ENCODE data around the gene WRAP73. TPM values are rescaled to one million over a fixed set of nuclear protein-coding genes. Genes with fewer than 3 reads are reported as not detected.

Gene WRAP73
- total RNA-seq, 6 experiments from 2014 or later = 5.6 to 9.1 (median 7.1) TPM

DNA sequence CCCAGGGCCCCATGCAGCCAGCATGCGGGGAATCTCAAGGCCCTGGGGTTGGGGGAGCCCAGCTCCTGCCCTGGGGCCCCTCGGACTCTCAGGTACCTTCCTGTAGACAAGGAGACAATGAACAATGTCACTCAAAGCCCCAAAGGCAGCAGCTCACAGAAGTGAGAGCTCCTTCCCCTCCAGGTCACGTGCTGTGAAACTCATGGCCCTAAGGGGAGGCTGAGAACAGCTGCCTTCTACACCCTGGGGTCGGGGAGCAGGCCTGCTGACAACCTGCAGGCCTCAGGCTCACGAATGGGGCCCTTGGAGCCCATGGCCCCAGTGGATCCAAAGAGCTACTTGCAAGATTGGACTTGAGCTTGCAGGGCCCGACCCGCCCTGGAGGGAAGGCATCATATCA is 41.7 kb downstream of the WRAP73 start:
- H3K27me3 ChIP-seq = peaks cover 0 to 12% of the 10 kb centered on the region in 2 donors
- WGBS (ENCODE audit: insufficient coverage, low coverage, low lambda C conversion rate, missing lambda C conversion rate) = no CpG with 5 or more reads among the region's 7 CpGs

DNA sequence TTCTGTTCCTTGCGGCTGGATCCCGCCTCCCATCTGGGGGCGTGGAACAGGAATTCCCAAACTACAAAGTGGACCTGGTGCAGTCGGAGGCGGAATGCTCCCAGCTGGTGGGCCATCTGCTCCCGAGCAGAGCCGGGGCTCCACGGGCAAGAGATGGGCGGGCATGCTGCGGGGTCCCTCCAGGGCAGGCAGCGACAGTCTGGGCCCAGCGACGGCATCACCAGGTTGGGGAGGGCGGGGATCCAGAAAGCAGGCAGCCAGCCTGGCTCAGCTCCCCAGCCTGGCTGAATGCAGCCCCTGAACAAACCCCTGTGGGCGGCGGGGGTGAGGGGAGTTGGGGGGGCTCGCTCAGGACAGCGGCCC is 42.2 kb downstream of the WRAP73 start:
- Histone ChIP-seq H3K4me3 (no peak overlapping the region), H3K27me3 (peaks cover 0 to 12% of the 10 kb centered on the region in 2 donors), H3K27ac (no peak overlapping the region), H3K4me1 (peaks cover 0 to 9% (median 0%) of the 10 kb centered on the region in 4 donors), H3K9me3 (no peaks in the 10 kb centered on the region), H3K36me3 (no peaks in the 10 kb centered on the region)
- no CpG with 5 or more reads among the region's 18 CpGs for WGBS (ENCODE audit: insufficient coverage, low coverage, low lambda C conversion rate, missing lambda C conversion rate)
- DNase-seq (no peak), ATAC-seq (no peak)
- intact Hi-C loops (cut with DNase I) = no loop called here
- no peak for TF ChIP-seq POLR2A (IDR thresholded peaks at IDR 0.05)
- TF ChIP-seq, protein P1, sequence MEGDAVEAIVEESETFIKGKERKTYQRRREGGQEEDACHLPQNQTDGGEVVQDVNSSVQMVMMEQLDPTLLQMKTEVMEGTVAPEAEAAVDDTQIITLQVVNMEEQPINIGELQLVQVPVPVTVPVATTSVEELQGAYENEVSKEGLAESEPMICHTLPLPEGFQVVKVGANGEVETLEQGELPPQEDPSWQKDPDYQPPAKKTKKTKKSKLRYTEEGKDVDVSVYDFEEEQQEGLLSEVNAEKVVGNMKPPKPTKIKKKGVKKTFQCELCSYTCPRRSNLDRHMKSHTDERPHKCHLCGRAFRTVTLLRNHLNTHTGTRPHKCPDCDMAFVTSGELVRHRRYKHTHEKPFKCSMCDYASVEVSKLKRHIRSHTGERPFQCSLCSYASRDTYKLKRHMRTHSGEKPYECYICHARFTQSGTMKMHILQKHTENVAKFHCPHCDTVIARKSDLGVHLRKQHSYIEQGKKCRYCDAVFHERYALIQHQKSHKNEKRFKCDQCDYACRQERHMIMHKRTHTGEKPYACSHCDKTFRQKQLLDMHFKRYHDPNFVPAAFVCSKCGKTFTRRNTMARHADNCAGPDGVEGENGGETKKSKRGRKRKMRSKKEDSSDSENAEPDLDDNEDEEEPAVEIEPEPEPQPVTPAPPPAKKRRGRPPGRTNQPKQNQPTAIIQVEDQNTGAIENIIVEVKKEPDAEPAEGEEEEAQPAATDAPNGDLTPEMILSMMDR (IDR thresholded peaks at IDR 0.05) = no peak

More for the DNA sequence above, 41.7 kb downstream of the WRAP73 start:
- peaks cover 0 to 9% (median 0%) of the 10 kb centered on the region in 4 donors for H3K4me1 ChIP-seq
- no peak overlapping the region for H3K27ac ChIP-seq
- TF ChIP-seq, protein P1 (IDR thresholded peaks at IDR 0.05) = no peak
- TF ChIP-seq POLR2A (IDR thresholded peaks at IDR 0.05) = no peak
- intact Hi-C loops (cut with DNase I) = no loop called here
- ATAC-seq (no peak), DNase-seq (no peak)
- H3K9me3 ChIP-seq = no peaks in the 10 kb centered on the region
- H3K36me3 ChIP-seq = no peaks in the 10 kb centered on the region
- no peak overlapping the region for H3K4me3 ChIP-seq

DNA sequence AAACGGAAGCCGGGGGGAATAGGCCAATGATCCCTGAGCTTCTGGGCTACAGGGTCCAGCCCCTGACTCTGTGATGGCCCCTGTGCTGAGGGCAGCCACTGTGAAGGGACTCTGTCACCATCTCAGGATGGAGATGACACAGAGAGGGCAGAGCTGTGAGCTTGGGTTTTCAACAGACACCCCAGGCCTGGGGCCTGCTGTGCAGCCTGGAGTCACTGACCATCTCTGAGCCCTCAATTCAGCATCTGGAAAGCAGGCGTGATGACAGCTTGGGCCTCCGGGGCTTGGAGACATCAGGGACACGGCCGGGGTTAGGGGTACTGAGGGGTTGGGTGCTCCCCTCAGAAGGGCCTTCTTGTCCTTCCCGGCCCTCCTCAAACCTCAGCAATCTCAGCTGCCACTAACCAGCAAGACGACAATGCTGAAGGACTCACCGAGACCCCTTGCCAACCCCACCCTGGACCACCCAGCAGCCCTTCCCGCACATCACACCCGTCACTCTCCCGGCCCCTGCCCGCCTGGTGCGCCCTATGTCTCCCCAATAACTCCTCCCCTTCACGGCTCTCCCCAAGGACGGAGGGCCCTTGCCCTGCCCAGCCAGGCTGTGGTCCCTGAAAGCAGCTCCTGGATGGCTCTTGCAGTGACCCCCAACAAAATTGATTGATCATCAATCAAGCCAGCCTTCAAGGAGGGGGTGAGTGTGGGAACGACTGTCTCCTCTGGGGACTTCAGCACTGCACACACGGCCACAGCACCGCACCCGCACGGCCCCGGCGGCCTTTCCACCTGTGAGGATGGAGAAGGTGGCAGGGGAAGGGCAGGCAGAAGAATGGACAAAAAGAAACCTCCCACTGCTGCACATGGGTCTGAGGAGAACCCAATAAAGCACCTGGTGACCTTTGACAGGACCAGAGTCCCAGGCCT is 42.9 kb downstream of the WRAP73 start:
- peaks cover 0 to 12% of the 10 kb centered on the region in 2 donors for H3K27me3 ChIP-seq
- TF ChIP-seq, protein P1 (IDR thresholded peaks at IDR 0.05) = no peak
- no peak for TF ChIP-seq POLR2A (IDR thresholded peaks at IDR 0.05)
- intact Hi-C loops (cut with DNase I) = no loop called here
- ATAC-seq (no peak), DNase-seq (no peak)
- WGBS (ENCODE audit: insufficient coverage, low coverage, low lambda C conversion rate, missing lambda C conversion rate) = 44% methylated on average over 4 of the region's 23 CpGs
- H3K4me1 ChIP-seq = peaks cover 0 to 9% (median 0%) of the 10 kb centered on the region in 4 donors
- no peaks in the 10 kb centered on the region for H3K36me3 ChIP-seq
- no peak overlapping the region for H3K4me3 ChIP-seq
- no peaks in the 10 kb centered on the region for H3K9me3 ChIP-seq
- no peak overlapping the region for H3K27ac ChIP-seq

DNA sequence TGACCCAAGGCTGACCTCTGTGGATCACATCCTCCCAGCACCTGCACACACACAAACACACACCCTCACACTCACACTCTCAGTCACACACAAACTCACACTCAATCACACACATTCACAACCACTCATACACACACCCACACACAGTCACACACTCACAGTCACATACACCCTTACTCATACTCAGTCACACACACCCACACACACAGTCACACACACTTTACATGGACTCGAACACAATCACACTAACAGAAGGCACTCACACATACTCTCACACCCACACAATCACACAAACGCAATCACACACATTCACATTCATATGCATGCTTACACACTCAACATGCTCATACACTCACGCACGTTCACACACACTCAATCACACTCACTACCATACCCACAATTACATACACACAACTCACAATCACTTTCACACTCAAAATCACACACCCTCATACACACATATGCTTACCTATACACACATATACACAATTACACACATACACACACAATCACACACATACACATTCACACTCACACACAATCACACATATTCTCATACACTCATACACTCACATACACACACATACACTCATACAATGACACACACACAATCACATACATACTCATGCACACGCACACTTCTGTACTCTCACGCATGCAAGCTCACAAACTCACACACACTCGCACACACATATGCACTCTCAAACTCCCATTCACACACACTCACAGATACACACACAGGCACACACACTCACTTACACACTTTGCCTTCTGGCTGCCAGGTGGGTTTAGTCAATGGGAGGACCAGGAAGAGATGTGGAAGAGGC is 44.7 kb downstream of the WRAP73 start:
- ATAC-seq (no peak), DNase-seq (no peak)
- Histone ChIP-seq H3K4me1 (no peaks in the 10 kb centered on the region), H3K36me3 (no peaks in the 10 kb centered on the region), H3K27me3 (peaks cover 0 to 2% of the 10 kb centered on the region in 2 donors), H3K4me3 (no peak overlapping the region), H3K9me3 (no peaks in the 10 kb centered on the region), H3K27ac (no peak overlapping the region)
- intact Hi-C loops (cut with DNase I) = no loop called here
- 83% methylated on average over 7 of the region's 7 CpGs for WGBS (ENCODE audit: insufficient coverage, low coverage, low lambda C conversion rate, missing lambda C conversion rate)
- no peak for TF ChIP-seq POLR2A (IDR thresholded peaks at IDR 0.05)
- TF ChIP-seq, protein P1 (IDR thresholded peaks at IDR 0.05) = no peak

All from right lobe of liver (tissue), 6 donors.